ENCODE data around the gene TMEM62. TPM values are rescaled to one million over a fixed set of nuclear protein-coding genes. Genes with fewer than 3 reads are reported as not detected.
A peak's percentile ranks its signal among the peaks of the same experiment; 100 is the strongest.

TMEM62 gene
- total RNA-seq, 4 donors from 2014 or later, result 21.5 to 32.0 (median 25.4) TPM

- no peak for TF ChIP-seq EP300 (IDR thresholded peaks at IDR 0.05)
- TF ChIP-seq POLR2AphosphoS5 (IDR thresholded peaks at IDR 0.05), result peak; percentile 81 to 91
- no peak for TF ChIP-seq POLR2A (IDR thresholded peaks at IDR 0.05; ENCODE audit: low read depth)
- peak; percentile 26 to 32 (median 30) for TF ChIP-seq CTCF (IDR thresholded peaks at IDR 0.05)
- WGBS, result 2% methylated on average over 16 of the region's 69 CpGs
- H3K27me3 ChIP-seq, result no peaks in the 10 kb centered on the region
- peaks cover 37 to 66% (median 46%) of the 10 kb centered on the region in 4 donors for H3K4me1 ChIP-seq
- DNase-seq (ENCODE audit: extremely low spot score), result peak; percentile 97
- H3K36me3 ChIP-seq, result peaks cover 0 to 32% (median 10%) of the 10 kb centered on the region in 4 donors
- H3K27ac ChIP-seq (replicated peaks in 1 of 4), result peak within 1 kb of the TSS; percentile 82 to 94 (median 88)
- intact Hi-C loops (cut with DNase I), result loop anchor here (5.0 to 10.0 kb wide), 2 partner anchors 51 to 102 kb away; partner anchors contain the start of gene TMEM62
- H3K4me3 ChIP-seq, result peak within 1 kb of the TSS; percentile 76 to 86 (median 82)
- H3K9me3 ChIP-seq, result no peaks in the 10 kb centered on the region
Measured at GRCh38 chr15:43185157-43186002, 52.0 kb downstream of the TMEM62 start, which contains the start of gene CCNDBP1. Gene CCNDBP1, plus strand, starts transcription at chr15:43185403. Its CDS starts 96 bp downstream, at chr15:43185499.

DNA sequence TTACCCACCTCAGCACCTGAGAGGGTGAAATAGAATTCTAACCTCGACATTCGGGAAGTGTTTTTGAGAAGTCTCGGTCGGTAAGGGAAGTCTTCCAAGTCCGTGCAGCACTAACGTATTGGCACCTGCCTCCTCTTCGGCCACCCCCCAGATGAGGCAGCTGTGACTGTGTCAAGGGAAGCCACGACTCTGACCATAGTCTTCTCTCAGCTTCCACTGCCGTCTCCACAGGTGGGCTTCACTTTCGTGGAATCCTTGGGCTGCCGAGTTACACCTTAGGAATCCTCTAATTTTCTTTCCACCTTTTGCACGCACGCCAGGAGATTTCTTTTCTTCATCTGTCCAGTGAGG is 52.6 kb downstream of the TMEM62 start:
- H3K36me3 ChIP-seq, result peaks cover 2 to 37% (median 13%) of the 10 kb centered on the region in 4 donors
- H3K9me3 ChIP-seq, result no peaks in the 10 kb centered on the region
- H3K27me3 ChIP-seq, result no peaks in the 10 kb centered on the region
- H3K27ac ChIP-seq (replicated peaks in 1 of 4), result peak overlapping the region; percentile 82 to 94 (median 88)
- TF ChIP-seq CTCF (IDR thresholded peaks at IDR 0.05) (no peak), POLR2AphosphoS5 (IDR thresholded peaks at IDR 0.05) (no peak), EP300 (IDR thresholded peaks at IDR 0.05) (no peak), POLR2A (IDR thresholded peaks at IDR 0.05; ENCODE audit: low read depth) (no peak)
- intact Hi-C loops (cut with DNase I), result loop anchor here (5.0 to 10.0 kb wide), 2 partner anchors 51 to 101 kb away; partner anchors contain the start of gene TMEM62
- peak overlapping the region; percentile 76 to 86 (median 82) for H3K4me3 ChIP-seq
- DNase-seq (ENCODE audit: extremely low spot score), result no peak
- WGBS, result 2% methylated on average over 13 of the region's 13 CpGs
- H3K4me1 ChIP-seq, result peaks cover 41 to 71% (median 51%) of the 10 kb centered on the region in 4 donors

- WGBS, result 70% methylated on average over 2 of the region's 2 CpGs
- no peaks in the 10 kb centered on the region for H3K9me3 ChIP-seq
- peaks cover 18 to 40% (median 27%) of the 10 kb centered on the region in 4 donors for H3K36me3 ChIP-seq
- peak overlapping the region in 1 of 4 donors; percentile 7 for H3K4me3 ChIP-seq
- TF ChIP-seq CTCF (IDR thresholded peaks at IDR 0.05) (peak; percentile 52 to 67 (median 58)), POLR2A (IDR thresholded peaks at IDR 0.05; ENCODE audit: low read depth) (no peak), EP300 (IDR thresholded peaks at IDR 0.05) (no peak)
- peaks cover 35 to 55% (median 45%) of the 10 kb centered on the region in 4 donors for H3K4me1 ChIP-seq
- intact Hi-C loops (cut with DNase I), result loop anchor here (5.0 to 10.0 kb wide), 2 partner anchors 53 to 100 kb away; partner anchors contain the start of gene TMEM62
- H3K27me3 ChIP-seq, result no peaks in the 10 kb centered on the region
- DNase-seq (ENCODE audit: extremely low spot score), result no peak
- no peak overlapping the region for H3K27ac ChIP-seq (replicated peaks in 1 of 4)
Measured at GRCh38 chr15:43187544-43188155, 54.3 kb downstream of the TMEM62 start.

GRCh38 chr15:43189296-43189695 is 55.9 kb downstream of the TMEM62 start:
- H3K4me3 ChIP-seq, result no peak overlapping the region
- H3K36me3 ChIP-seq, result peaks cover 28 to 50% (median 39%) of the 10 kb centered on the region in 4 donors
- DNase-seq (ENCODE audit: extremely low spot score), result no peak
- TF ChIP-seq POLR2A (IDR thresholded peaks at IDR 0.05; ENCODE audit: low read depth) (no peak), EP300 (IDR thresholded peaks at IDR 0.05) (no peak), POLR2AphosphoS5 (IDR thresholded peaks at IDR 0.05) (no peak), CTCF (IDR thresholded peaks at IDR 0.05) (no peak)
- no peaks in the 10 kb centered on the region for H3K9me3 ChIP-seq
- no peaks in the 10 kb centered on the region for H3K27me3 ChIP-seq
- peaks cover 35 to 55% (median 45%) of the 10 kb centered on the region in 4 donors for H3K4me1 ChIP-seq
- 74% methylated on average over 2 of the region's 2 CpGs for WGBS
- intact Hi-C loops (cut with DNase I), result loop anchor here (5.0 to 10.0 kb wide), 2 partner anchors 54 to 98 kb away; partner anchors contain the start of gene TMEM62
- H3K27ac ChIP-seq (replicated peaks in 1 of 4), result no peak overlapping the region

Measured in esophagus muscularis mucosa (tissue), 4 donors.